HUES64 (cell line): ENCODE measurements around the gene FASN. TPM values are rescaled to one million over a fixed set of nuclear protein-coding genes. Genes with fewer than 3 reads are reported as not detected.
"Not testable (repeated sequence)": the region's sequence is repeated elsewhere in the genome, so short reads cannot be mapped to it uniquely, and the experiment has no call there.

Experiments
- H3K27ac ChIP-seq: 2 replicates; pipeline ENCODE4 v1.7.0; 2013; ENCODE audit warnings: low read depth, low read length, inconsistent platforms
- H3K27me3 ChIP-seq: 2 replicates; pipeline ENCODE4 v1.6.1; 2013; ENCODE audit warnings: mild to moderate bottlenecking, low read length; ENCODE audit not compliant: insufficient read depth
- H3K36me3 ChIP-seq: 2 replicates; pipeline ENCODE4 v1.6.1; 2013; ENCODE audit warnings: mild to moderate bottlenecking, low read length; ENCODE audit not compliant: insufficient read depth
- H3K4me1 ChIP-seq: 2 replicates; pipeline ENCODE4 v1.6.1; 2013; ENCODE audit warnings: mild to moderate bottlenecking, low read length, moderate library complexity; ENCODE audit not compliant: insufficient read depth
- H3K4me3 ChIP-seq: 2 replicates; pipeline ENCODE4 v1.5.1; 2013; ENCODE audit warnings: mild to moderate bottlenecking, low read length, moderate library complexity
- H3K9ac ChIP-seq: 2 replicates; pipeline ENCODE4 v1.6.1; 2013; ENCODE audit warnings: mild to moderate bottlenecking, low read depth, low read length
- H3K9me3 ChIP-seq: 2 replicates; pipeline ENCODE4 v1.6.1; 2013; ENCODE audit warnings: low read depth, low read length; ENCODE audit not compliant: insufficient read depth
- WGBS: fragments of 150-250, 120-280 bp; methylation state at CpG from one replicate; pipeline ENCODE4 v1.1.7; 2013; ENCODE audit warnings: missing lambda C conversion rate; 5-methylcytosine and 5-hydroxymethylcytosine counted together
- polyA plus RNA-seq, 2 experiments: library from polyadenylated mRNA; stranded (reverse); fragments of 50-300 nt; gene quantifications; one replicate each; pipeline ENCODE4 v1.2.3, GENCODE V29; 2013

Gene FASN
- 352 TPM for polyA plus RNA-seq (2013, experiment 1 of 2)
- polyA plus RNA-seq (2013, experiment 2 of 2), result 368 TPM

DNA sequence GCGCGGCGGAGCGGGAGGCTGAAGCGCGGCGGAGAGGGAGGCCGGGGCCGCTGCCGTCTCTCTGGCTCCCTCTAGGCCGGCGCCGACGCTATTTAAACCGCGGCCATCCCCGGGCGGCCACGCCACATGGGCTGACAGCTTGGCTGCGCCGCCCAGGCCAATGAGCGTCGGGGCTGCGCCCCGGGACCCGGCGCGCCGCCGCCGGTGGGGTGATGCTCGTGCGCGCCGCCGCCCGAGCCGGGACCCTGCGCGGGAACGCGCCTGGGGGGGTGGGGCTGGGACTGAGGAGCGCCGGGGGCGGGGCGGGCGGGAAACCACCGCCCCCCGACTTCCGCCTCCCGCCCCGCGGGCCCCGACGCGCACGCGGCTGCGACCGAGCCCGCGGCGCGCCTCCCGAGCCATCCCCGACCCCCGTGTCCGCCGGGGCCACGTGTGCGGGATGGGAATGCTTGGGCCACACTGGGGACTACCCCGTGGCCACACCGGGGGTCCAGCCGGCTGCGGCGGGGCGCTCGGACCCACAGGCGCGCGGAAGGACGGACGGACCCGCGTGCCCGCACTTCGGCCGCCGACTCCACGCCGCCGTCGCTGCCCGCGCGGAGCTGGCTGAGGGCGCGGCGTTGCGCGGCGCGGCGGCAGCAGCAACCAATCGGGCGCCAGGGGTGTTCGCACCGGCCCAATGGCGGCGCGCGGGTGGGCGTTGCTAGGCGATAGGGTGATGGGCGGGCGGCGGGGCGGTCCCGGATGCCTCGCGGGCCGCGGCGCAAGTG lies at the start of gene FASN:
Gene FASN (minus strand): TSS at position 68 of the 770 bp plus-strand sequence. CDS start 1,791 bp downstream, outside the sequence.
- under 1% methylated on average over 121 of the region's 124 CpGs for WGBS
- H3K27me3 ChIP-seq, result no peaks in the 10 kb centered on the region
- H3K9ac ChIP-seq, result peak within 1 kb of the TSS; percentile 97
- peak within 1 kb of the TSS; percentile 96 for H3K27ac ChIP-seq
- H3K4me1 ChIP-seq, result peaks cover 15% of the 10 kb centered on the region
- peaks cover 29% of the 10 kb centered on the region for H3K36me3 ChIP-seq
- H3K9me3 ChIP-seq, result no peaks in the 10 kb centered on the region
- H3K4me3 ChIP-seq, result peak within 1 kb of the TSS; percentile 74

DNA sequence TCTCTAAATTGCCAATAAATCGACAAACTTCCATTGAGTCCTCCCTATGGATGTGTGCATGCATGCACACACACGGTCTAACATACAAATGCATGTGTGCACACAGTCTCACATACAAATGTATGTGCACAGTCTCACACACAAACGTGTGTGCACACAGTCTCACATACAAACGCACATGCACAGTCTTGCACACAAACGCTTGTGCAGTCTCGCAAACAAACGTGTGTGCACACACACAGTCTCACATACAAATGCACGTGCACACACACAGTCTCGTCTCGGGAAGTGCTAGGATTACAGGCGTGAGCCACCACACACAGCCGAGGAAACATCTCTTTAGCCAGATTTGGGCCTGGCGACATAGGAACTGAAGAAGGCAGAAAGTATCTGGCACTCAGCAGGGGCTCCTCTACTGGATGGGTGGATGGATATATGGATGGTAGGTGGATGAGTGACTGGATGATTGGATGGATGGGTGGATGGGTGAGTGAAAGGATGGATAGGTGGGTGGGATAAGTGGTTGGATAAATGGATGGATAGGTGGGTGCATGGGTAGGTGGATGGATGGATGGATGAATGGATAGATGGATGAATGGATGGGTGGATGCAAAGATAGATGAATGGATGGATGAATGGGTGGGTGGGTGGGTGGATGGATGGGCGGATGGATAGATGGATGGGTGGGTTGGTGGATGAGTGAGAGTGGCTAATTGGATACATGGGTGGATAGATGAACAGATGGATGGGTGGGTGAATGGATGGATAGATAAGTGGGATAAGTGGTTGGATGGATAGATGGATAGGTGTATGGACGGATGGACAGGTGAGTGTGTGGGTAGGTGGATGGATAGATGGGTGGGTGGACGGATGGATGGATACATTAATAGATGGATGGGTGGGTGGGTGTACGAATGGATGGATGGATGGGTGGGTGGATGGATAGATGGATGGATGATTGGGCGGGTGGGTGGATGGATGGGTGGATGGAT lies 48.9 kb upstream of the FASN start:
- Histone ChIP-seq H3K27ac (no peak overlapping the region), H3K9me3 (no peaks in the 10 kb centered on the region), H3K36me3 (no peaks in the 10 kb centered on the region), H3K27me3 (no peaks in the 10 kb centered on the region), H3K9ac (no peak overlapping the region), H3K4me1 (no peaks in the 10 kb centered on the region), H3K4me3 (no peak overlapping the region)
- WGBS, result 84% methylated on average over 18 of the region's 18 CpGs

DNA sequence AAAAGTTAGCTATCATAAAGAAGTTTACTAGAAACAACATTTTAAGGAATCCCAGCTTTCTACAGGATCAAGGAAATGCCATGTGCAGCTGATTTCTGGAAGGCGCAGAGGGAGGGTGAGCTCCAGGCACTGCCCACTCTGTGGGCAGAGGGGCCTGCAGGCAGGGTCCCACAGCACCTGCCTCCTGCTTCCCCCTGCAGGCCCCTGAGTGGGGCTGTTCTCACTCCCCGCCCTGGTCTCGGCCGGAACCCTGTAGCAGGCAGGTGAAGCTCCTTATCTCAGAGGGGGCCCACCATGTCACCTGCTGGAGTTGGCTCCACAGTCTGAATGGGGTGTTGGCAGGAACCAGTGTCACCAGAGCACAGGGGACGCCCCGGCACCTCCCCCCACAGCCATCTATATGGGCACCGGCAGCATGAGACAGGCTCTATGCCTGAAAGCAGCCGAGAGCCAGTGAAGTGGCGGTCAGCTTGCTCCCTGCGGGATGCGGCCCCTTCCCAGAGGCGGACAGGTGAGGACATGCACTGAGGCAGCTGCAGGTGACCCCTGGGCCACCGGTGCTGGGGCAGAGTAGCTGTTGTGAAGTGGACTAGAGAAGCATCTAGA lies 47.6 kb upstream of the FASN start:
- H3K27me3 ChIP-seq, result no peaks in the 10 kb centered on the region
- 92% methylated on average over 13 of the region's 13 CpGs for WGBS
- H3K9me3 ChIP-seq, result no peaks in the 10 kb centered on the region
- H3K9ac ChIP-seq, result no peak overlapping the region
- H3K27ac ChIP-seq, result no peak overlapping the region
- no peaks in the 10 kb centered on the region for H3K36me3 ChIP-seq
- H3K4me1 ChIP-seq, result no peaks in the 10 kb centered on the region
- no peak overlapping the region for H3K4me3 ChIP-seq

DNA sequence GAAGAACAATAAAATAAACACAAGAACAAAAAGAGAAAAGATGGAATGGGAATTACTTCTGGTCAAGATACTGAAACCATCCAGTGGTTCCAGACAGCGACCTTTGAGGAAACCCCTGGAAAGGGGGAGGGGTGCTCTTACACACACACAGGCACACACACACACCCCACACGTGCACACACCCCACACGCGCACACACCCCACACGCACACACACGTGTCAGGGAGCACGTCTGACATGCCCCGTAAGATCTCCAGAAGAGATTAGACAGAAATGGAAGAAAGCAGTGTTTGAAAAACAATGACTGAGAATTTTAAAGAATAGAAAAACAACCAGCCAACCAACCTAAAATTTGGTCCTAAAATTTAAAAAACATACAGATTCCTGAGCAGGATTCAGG lies 45.3 kb upstream of the FASN start:
- Histone ChIP-seq H3K4me3 (no peak overlapping the region), H3K9ac (no peak overlapping the region), H3K4me1 (no peaks in the 10 kb centered on the region), H3K27me3 (no peaks in the 10 kb centered on the region), H3K36me3 (no peaks in the 10 kb centered on the region), H3K27ac (no peak overlapping the region), H3K9me3 (no peaks in the 10 kb centered on the region)
- 98% methylated on average over 7 of the region's 8 CpGs for WGBS

DNA sequence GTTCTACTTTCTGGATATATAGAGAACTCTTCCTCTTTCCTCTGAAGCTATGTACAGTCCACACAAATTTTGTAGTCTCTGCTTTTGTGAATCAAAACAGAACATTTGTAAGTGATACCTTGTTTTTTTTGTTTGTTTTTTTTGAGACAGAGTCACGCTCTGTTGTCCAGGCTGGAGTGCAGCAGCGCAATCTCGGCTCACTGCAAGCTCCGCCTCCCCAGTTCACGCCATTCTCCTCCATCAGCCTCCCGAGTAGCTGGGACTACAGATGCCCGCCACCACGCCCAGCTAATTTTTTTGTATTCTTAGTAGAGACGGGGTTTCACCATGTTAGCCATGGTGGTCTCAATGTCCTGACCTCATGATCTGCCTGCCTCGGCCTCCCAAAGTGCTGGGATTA lies 41.9 kb upstream of the FASN start:
- WGBS, result 86% methylated on average over 10 of the region's 10 CpGs
- H3K4me1 ChIP-seq, H3K4me3 ChIP-seq, H3K9me3 ChIP-seq, H3K27me3 ChIP-seq, H3K27ac ChIP-seq, H3K36me3 ChIP-seq, H3K9ac ChIP-seq: not testable (repeated sequence)

DNA sequence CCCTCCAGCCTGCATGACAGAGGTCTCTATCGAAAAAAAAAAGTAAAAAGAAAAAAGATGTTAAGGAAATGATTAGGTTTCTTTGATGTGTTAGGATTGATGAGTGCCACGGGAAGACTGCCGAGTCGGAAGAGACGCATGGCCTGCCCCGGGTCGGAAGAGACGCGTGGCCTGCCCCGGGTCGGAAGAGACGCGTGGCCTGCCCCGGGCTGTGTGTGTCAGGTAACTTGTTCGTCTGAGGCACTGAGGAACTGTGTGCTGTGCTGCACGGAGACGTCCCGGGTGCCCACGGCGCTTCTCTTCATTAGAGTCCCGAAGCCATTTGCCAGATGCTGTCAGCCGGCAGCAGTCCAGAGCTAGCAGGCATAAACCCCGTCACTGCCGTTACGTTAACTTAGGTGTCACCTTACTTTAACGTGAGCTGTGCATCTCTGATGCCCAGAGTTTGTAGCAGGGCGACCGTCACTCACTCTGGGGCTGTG lies 40.5 kb upstream of the FASN start:
- Histone ChIP-seq H3K36me3 (no peaks in the 10 kb centered on the region), H3K9ac (no peak overlapping the region), H3K9me3 (no peaks in the 10 kb centered on the region), H3K27ac (no peak overlapping the region), H3K27me3 (no peaks in the 10 kb centered on the region), H3K4me3 (no peak overlapping the region), H3K4me1 (no peaks in the 10 kb centered on the region)
- 91% methylated on average over 28 of the region's 28 CpGs for WGBS

DNA sequence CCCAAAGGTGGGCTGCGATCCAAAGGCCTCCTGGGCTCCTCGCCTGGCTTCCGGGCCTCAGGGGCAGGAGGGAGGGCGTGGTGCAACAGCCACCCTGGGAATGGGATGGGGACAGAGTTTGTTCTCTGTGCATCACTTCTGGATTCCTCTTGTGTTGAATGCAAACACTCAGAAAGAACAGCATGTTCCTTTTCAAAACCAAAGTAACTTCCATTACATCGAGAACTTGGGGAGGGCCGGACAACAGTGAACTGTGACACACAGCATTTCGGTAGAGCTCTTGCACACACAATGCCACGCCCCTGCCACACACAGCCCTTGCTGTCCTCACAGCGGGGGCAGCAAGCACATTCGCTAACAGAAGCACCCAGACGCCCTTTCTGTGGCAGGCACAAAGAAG lies 36.1 kb upstream of the FASN start:
- no peaks in the 10 kb centered on the region for H3K4me1 ChIP-seq
- 92% methylated on average over 11 of the region's 11 CpGs for WGBS
- no peak overlapping the region for H3K27ac ChIP-seq
- H3K27me3 ChIP-seq, result no peaks in the 10 kb centered on the region
- H3K9ac ChIP-seq, result no peak overlapping the region
- no peaks in the 10 kb centered on the region for H3K9me3 ChIP-seq
- no peak overlapping the region for H3K4me3 ChIP-seq
- no peaks in the 10 kb centered on the region for H3K36me3 ChIP-seq

DNA sequence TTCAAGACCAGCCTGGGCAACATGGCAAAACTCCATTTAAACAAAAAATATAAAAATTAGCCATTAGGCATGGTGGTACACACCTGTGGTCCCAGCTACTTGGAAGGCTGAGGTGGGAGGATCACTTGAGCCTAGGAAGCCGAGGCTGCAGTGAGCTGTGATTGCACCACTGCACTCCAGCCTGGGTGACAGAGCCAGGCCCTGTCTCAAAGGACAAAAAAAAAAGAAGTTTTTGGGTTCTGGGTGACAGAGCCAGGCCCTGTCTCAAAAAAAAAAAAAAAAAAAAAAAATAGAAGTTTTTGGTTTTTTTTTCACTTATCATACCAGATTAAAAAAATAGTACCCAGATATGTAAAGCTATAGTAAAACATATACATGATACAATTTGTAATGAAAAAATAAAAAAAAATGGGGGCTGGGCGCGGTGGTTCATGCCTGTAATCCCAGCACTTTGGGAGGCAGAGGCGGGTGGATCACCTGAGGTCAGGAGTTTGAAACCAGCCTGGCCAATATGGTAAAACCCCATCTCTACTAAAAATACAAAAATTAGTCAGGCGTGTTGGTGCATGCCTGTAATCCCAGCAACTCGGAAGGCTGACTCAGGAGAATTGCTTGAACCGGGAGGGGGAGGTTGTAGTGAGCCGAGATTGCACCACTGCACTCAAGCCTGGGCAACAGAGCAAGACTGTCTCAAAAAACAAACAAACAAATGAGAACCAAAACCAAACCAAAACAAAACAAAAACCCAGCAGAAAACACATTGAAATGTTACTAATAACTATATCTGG lies 35.3 kb upstream of the FASN start:
- H3K27ac ChIP-seq, H3K9ac ChIP-seq, H3K4me3 ChIP-seq, H3K4me1 ChIP-seq, H3K36me3 ChIP-seq, H3K27me3 ChIP-seq, H3K9me3 ChIP-seq: not testable (repeated sequence)
- WGBS, result 96% methylated on average over 8 of the region's 8 CpGs

DNA sequence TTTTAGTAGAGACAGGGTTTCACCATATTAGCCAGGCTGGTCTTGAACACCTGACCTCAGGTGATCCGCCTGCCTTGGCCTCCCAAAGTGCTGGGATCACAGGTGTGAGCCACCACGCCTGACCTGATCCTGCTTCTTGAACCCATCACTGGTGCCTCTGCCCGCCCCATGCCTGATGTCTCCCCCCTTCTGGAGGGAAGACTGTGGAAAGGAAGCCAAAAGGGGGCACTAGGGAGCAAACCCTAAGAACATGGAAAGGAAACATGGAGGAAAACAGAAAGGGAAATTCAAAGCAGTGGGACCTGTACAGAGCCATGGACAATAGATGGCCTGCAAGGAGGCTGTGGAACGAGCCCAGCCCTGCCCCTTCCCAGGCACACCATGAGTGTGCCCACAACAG lies 31.1 kb upstream of the FASN start:
- no peaks in the 10 kb centered on the region for H3K36me3 ChIP-seq
- H3K4me1 ChIP-seq, result no peaks in the 10 kb centered on the region
- H3K9ac ChIP-seq, result no peak overlapping the region
- H3K27ac ChIP-seq, result no peak overlapping the region
- H3K27me3 ChIP-seq, result no peaks in the 10 kb centered on the region
- 88% methylated on average over 4 of the region's 4 CpGs for WGBS
- H3K4me3 ChIP-seq, result no peak overlapping the region
- no peaks in the 10 kb centered on the region for H3K9me3 ChIP-seq

DNA sequence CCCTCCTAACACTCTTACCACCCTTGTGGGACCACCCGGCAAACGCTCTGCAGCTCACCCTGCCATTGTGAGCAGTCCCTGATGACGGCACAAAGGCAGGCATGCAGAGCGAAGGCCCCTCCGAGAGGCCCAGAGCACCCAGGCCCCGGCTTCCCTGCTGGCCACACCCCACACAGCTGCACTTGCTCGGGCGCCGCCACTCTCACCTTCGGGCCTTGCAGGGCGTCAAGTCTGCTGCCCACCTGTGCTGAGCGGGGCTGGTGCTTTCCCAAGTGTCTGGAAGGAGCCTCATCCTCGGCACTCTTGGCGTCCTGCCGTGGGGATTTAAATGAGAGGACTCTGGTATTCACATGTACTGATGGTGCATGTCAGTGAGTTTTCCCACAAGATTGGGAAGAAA lies 30.3 kb upstream of the FASN start:
- no peak overlapping the region for H3K27ac ChIP-seq
- H3K27me3 ChIP-seq, result no peaks in the 10 kb centered on the region
- 86% methylated on average over 15 of the region's 15 CpGs for WGBS

More for the DNA sequence above, 30.3 kb upstream of the FASN start:
- H3K4me1 ChIP-seq, result no peaks in the 10 kb centered on the region
- H3K9ac ChIP-seq, result no peak overlapping the region
- H3K9me3 ChIP-seq, result no peaks in the 10 kb centered on the region
- H3K4me3 ChIP-seq, result no peak overlapping the region
- H3K36me3 ChIP-seq, result no peaks in the 10 kb centered on the region
